ENCODE results near the gene KRTAP4-3. TPM values are rescaled to one million over a fixed set of nuclear protein-coding genes. Genes with fewer than 3 reads are reported as not detected.
"Not testable (repeated sequence)": the region's sequence is repeated elsewhere in the genome, so short reads cannot be mapped to it uniquely, and the experiment has no call there.

KRTAP4-3 gene
- polyA plus RNA-seq, 1 donor = not detected

- DNase-seq = no peak
These were observed 14.2 kb downstream of the KRTAP4-3 start for GRCh38 chr17:41153856-41154255.

GRCh38 chr17:41151525-41151924 lies 16.5 kb downstream of the KRTAP4-3 start:
- no peak for DNase-seq

- no peak for DNase-seq
These were observed 18.0 kb downstream of the KRTAP4-3 start for GRCh38 chr17:41150026-41150425.

GRCh38 chr17:41149652-41149985 lies 18.4 kb downstream of the KRTAP4-3 start, which contains the start of gene KRTAP4-5:
Gene KRTAP4-5, minus strand, starts transcription at chr17:41149825. Its CDS starts 58 bp downstream, at chr17:41149767.
- DNase-seq = no peak

GRCh38 chr17:41148971-41149651 lies 18.9 kb downstream of the KRTAP4-3 start:
- DNase-seq = not testable (repeated sequence)

- no peak for DNase-seq
These were observed 20.4 kb downstream of the KRTAP4-3 start for GRCh38 chr17:41147531-41148204.

- DNase-seq = no peak
These were observed 22.8 kb downstream of the KRTAP4-3 start for GRCh38 chr17:41145261-41145660.

- no peak for DNase-seq
These were observed 23.2 kb downstream of the KRTAP4-3 start for GRCh38 chr17:41144846-41145245.

GRCh38 chr17:41141361-41141760 lies 26.7 kb downstream of the KRTAP4-3 start:
- no peak for DNase-seq

GRCh38 chr17:41140360-41141131 lies 27.5 kb downstream of the KRTAP4-3 start, which contains the start of gene KRTAP4-6:
Gene KRTAP4-6, minus strand, starts transcription at chr17:41140544. Its CDS starts 57 bp downstream, at chr17:41140487.
- no peak for DNase-seq

- not testable (repeated sequence) for DNase-seq
These were observed 28.2 kb downstream of the KRTAP4-3 start for GRCh38 chr17:41139865-41140264.

GRCh38 chr17:41133880-41134735 lies 33.9 kb downstream of the KRTAP4-3 start:
- DNase-seq = no peak

- no peak for DNase-seq
These were observed 36.0 kb downstream of the KRTAP4-3 start for GRCh38 chr17:41131979-41132378.

GRCh38 chr17:41127371-41127770 lies 40.6 kb downstream of the KRTAP4-3 start:
- DNase-seq = no peak

GRCh38 chr17:41126412-41126811 lies 41.6 kb downstream of the KRTAP4-3 start:
- DNase-seq = no peak

- no peak for DNase-seq
These were observed 43.0 kb downstream of the KRTAP4-3 start for GRCh38 chr17:41125064-41125463.

- DNase-seq = not testable (repeated sequence)
These were observed 44.0 kb downstream of the KRTAP4-3 start, which contains the start of gene KRTAP4-12 for GRCh38 chr17:41123991-41124371. Gene KRTAP4-12, minus strand, starts transcription at chr17:41124182. Its CDS starts 60 bp downstream, at chr17:41124122.

- DNase-seq = not testable (repeated sequence)
These were observed 44.6 kb downstream of the KRTAP4-3 start for GRCh38 chr17:41123292-41123990.

- no peak for DNase-seq
These were observed 46.3 kb downstream of the KRTAP4-3 start for GRCh38 chr17:41121742-41122141.

- DNase-seq = not testable (repeated sequence)
These were observed 48.0 kb downstream of the KRTAP4-3 start for GRCh38 chr17:41119696-41120690.

All from left kidney (tissue), 2 donors.